Left ventricle myocardium inferior (tissue), 1 donor: ENCODE data around the gene FBXO41. TPM values are rescaled to one million over a fixed set of nuclear protein-coding genes. Genes with fewer than 3 reads are reported as not detected.
"Not testable (repeated sequence)": the region's sequence is repeated elsewhere in the genome, so short reads cannot be mapped to it uniquely, and the experiment has no call there.

ENCODE experiments used
- DNase-seq: peaks from one replicate; pipeline ENCODE4 v3.0.0-alpha.2; 2020
- H3K27ac ChIP-seq: fragments of 200-600 bp; replicated peaks from 2 replicates; pipeline ENCODE4 v1.8.0; 2021
- H3K27me3 ChIP-seq: fragments of 200-600 bp; 2 replicates; pipeline ENCODE4 v1.8.0; 2021; ENCODE audit warnings: low read depth
- H3K36me3 ChIP-seq: fragments of 200-600 bp; 2 replicates; pipeline ENCODE4 v1.8.0; 2021
- H3K4me1 ChIP-seq: fragments of 200-600 bp; 2 replicates; pipeline ENCODE4 v1.8.0; 2021
- H3K4me3 ChIP-seq: fragments of 200-600 bp; 2 replicates; pipeline ENCODE4 v1.8.0; 2021; ENCODE audit warnings: mild to moderate bottlenecking, moderate library complexity
- H3K9me3 ChIP-seq: fragments of 200-600 bp; replicated peaks from 2 replicates; pipeline ENCODE4 v1.8.0; 2021
- intact Hi-C: fragments of 100-400 bp; cut with micrococcal nuclease; formaldehyde crosslinking; loops from one replicate; pipeline ENCODE4 v1.11.0; 2022
- total RNA-seq: library from RNA; stranded (reverse); fragmentation: NEBNext Ultra II Directional; extraction: Animal tissue kit (Norgen Biotek cat#: 25700); gene quantifications from one replicate; pipeline ENCODE4 v1.2.1, GENCODE V29; 2021
- TF ChIP-seq, protein P1 (sequence below): fragments of 200-600 bp; IDR thresholded peaks from 2 replicates; pipeline ENCODE4 v1.8.0; 2021; ENCODE audit warnings: antibody characterized with exemption, mild to moderate bottlenecking, borderline replicate concordance
- donor health status: DM: no; HTN: yes; CAD: no; lungs with severe emphysema.

Gene FBXO41
- total RNA-seq, 1 donor from 2014 or later = 0.55 TPM

- no peak overlapping the region for H3K4me3 ChIP-seq
- H3K27me3 ChIP-seq = peaks cover 72% of the 10 kb centered on the region
- intact Hi-C loops = no loop called here
- TF ChIP-seq, protein P1, sequence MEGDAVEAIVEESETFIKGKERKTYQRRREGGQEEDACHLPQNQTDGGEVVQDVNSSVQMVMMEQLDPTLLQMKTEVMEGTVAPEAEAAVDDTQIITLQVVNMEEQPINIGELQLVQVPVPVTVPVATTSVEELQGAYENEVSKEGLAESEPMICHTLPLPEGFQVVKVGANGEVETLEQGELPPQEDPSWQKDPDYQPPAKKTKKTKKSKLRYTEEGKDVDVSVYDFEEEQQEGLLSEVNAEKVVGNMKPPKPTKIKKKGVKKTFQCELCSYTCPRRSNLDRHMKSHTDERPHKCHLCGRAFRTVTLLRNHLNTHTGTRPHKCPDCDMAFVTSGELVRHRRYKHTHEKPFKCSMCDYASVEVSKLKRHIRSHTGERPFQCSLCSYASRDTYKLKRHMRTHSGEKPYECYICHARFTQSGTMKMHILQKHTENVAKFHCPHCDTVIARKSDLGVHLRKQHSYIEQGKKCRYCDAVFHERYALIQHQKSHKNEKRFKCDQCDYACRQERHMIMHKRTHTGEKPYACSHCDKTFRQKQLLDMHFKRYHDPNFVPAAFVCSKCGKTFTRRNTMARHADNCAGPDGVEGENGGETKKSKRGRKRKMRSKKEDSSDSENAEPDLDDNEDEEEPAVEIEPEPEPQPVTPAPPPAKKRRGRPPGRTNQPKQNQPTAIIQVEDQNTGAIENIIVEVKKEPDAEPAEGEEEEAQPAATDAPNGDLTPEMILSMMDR = no peak
- no peaks in the 10 kb centered on the region for H3K9me3 ChIP-seq
- no peak for DNase-seq
- H3K27ac ChIP-seq = no peak overlapping the region
- no peaks in the 10 kb centered on the region for H3K36me3 ChIP-seq
- peaks cover 8% of the 10 kb centered on the region for H3K4me1 ChIP-seq
Measured at GRCh38 chr2:73266061-73266901, 18.0 kb downstream of the FBXO41 start.

GRCh38 chr2:73265298-73266060, 18.8 kb downstream of the FBXO41 start:
- intact Hi-C loops = no loop called here
- no peak for DNase-seq

GRCh38 chr2:73264783-73265182, 19.5 kb downstream of the FBXO41 start:
- no peak overlapping the region for H3K27ac ChIP-seq
- peaks cover 8% of the 10 kb centered on the region for H3K4me1 ChIP-seq
- H3K4me3 ChIP-seq = no peak overlapping the region
- DNase-seq = no peak
- H3K9me3 ChIP-seq = no peaks in the 10 kb centered on the region
- intact Hi-C loops = no loop called here
- peaks cover 62% of the 10 kb centered on the region for H3K27me3 ChIP-seq
- H3K36me3 ChIP-seq = no peaks in the 10 kb centered on the region
- TF ChIP-seq, protein P1 = no peak

More at GRCh38 chr2:73265298-73266060, 18.8 kb downstream of the FBXO41 start:
- Histone ChIP-seq H3K27me3 (peaks cover 67% of the 10 kb centered on the region), H3K9me3 (no peaks in the 10 kb centered on the region), H3K4me3 (no peak overlapping the region), H3K36me3 (no peaks in the 10 kb centered on the region), H3K4me1 (peaks cover 8% of the 10 kb centered on the region), H3K27ac (no peak overlapping the region)
- TF ChIP-seq, protein P1 = no peak

GRCh38 chr2:73264332-73264606, 20.0 kb downstream of the FBXO41 start:
- DNase-seq = no peak
- intact Hi-C loops = no loop called here
- TF ChIP-seq, protein P1 = no peak
- H3K36me3 ChIP-seq = no peaks in the 10 kb centered on the region
- H3K27ac ChIP-seq = no peak overlapping the region
- peaks cover 8% of the 10 kb centered on the region for H3K4me1 ChIP-seq
- no peaks in the 10 kb centered on the region for H3K9me3 ChIP-seq
- H3K4me3 ChIP-seq = no peak overlapping the region
- H3K27me3 ChIP-seq = peaks cover 57% of the 10 kb centered on the region

DNA sequence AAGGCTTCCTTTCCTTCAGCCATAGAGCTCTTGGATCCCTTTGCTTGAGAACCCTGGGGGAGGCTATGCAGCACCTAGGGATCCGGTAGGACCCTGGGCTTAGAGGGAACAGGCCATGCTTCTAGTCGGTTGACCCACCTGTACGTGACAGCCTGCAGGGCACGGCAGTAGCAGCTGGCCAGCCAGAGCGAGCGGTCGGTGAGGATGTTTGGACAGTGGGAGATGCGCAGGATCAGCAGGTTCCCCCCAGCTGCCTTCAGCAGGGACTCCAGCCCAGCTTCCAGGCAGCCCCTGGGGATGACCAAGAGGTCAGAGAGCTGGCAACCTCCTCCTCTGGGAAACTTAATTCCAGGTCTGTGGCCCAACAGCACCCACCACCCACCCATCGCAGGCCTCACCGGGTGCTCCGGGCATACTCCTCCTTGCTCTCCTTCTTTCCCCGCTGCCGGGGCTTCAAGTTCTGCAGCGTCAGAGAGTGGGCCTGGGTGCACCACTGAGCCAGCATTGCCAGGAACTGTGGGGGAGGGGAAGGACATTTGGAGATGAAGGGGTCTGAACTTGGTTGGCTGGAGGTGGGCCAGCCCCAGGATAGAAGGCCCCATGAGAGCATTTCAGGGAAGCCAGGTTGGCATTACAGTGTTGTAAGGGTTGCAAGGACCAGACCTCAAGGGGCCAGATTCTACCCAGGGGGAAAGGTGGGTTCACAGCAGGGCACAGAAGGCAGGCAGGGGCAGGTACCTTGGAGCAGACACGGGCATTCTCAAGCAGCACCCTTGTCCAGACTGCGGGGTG, 20.5 kb downstream of the FBXO41 start:
- H3K9me3 ChIP-seq = no peaks in the 10 kb centered on the region
- intact Hi-C loops = no loop called here
- H3K36me3 ChIP-seq = no peaks in the 10 kb centered on the region
- no peak overlapping the region for H3K4me3 ChIP-seq
- H3K4me1 ChIP-seq = peaks cover 3% of the 10 kb centered on the region
- TF ChIP-seq, protein P1 = no peak
- DNase-seq = no peak
- H3K27me3 ChIP-seq = peaks cover 52% of the 10 kb centered on the region
- H3K27ac ChIP-seq = no peak overlapping the region

GRCh38 chr2:73262691-73263429, 21.4 kb downstream of the FBXO41 start:
- intact Hi-C loops, H3K27ac ChIP-seq, DNase-seq, H3K9me3 ChIP-seq, H3K4me3 ChIP-seq, H3K36me3 ChIP-seq, H3K4me1 ChIP-seq: not testable (repeated sequence)
- peaks cover 43% of the 10 kb centered on the region for H3K27me3 ChIP-seq
